Activated CD4-positive, alpha-beta T cell treated with anti-CD3 and anti-CD28 coated beads, Interleukin-2, amount 50 U/mL, for 16 hours (primary cell): ENCODE measurements around the gene SV2C.
"Not testable (repeated sequence)": the region's sequence is repeated elsewhere in the genome, so short reads cannot be mapped to it uniquely, and the experiment has no call there.

Experiments
- DNase-seq: peaks from one replicate; pipeline ENCODE4 v3.0.0-alpha.2; 2020

Gene SV2C

GRCh38 chr5:76257897-76258296 lies 174.7 kb downstream of the SV2C start:
- DNase-seq, result no peak

- DNase-seq, result no peak
These were observed 181.5 kb downstream of the SV2C start for GRCh38 chr5:76264681-76265080.

GRCh38 chr5:76269259-76269931 lies 186.2 kb downstream of the SV2C start:
- peak; percentile 89 for DNase-seq

GRCh38 chr5:76269932-76270610 lies 186.9 kb downstream of the SV2C start:
- DNase-seq, result peak; percentile 82

- no peak for DNase-seq
These were observed 188.7 kb downstream of the SV2C start for GRCh38 chr5:76271836-76272235.

- no peak for DNase-seq
These were observed 190.2 kb downstream of the SV2C start for GRCh38 chr5:76273206-76273885.

- DNase-seq, result no peak
These were observed 191.4 kb downstream of the SV2C start for GRCh38 chr5:76274571-76274970.

- DNase-seq, result no peak
These were observed 194.6 kb downstream of the SV2C start for GRCh38 chr5:76277736-76278135.

GRCh38 chr5:76278261-76278789 lies 195.1 kb downstream of the SV2C start:
- DNase-seq, result no peak

GRCh38 chr5:76280494-76280893 lies 197.3 kb downstream of the SV2C start:
- DNase-seq, result no peak

GRCh38 chr5:76283670-76284069 lies 200.5 kb downstream of the SV2C start:
- no peak for DNase-seq

GRCh38 chr5:76289692-76290091 lies 206.5 kb downstream of the SV2C start:
- DNase-seq, result no peak

GRCh38 chr5:76290321-76290757 lies 207.2 kb downstream of the SV2C start:
- no peak for DNase-seq

- no peak for DNase-seq
These were observed 208.3 kb downstream of the SV2C start for GRCh38 chr5:76291305-76292077.

- DNase-seq, result no peak
These were observed 209.6 kb downstream of the SV2C start for GRCh38 chr5:76292620-76293322.

- DNase-seq, result no peak
These were observed 211.4 kb downstream of the SV2C start for GRCh38 chr5:76294573-76294972.

GRCh38 chr5:76298852-76299251 lies 215.7 kb downstream of the SV2C start:
- no peak for DNase-seq

- peak; percentile 7 for DNase-seq
These were observed 216.4 kb downstream of the SV2C start for GRCh38 chr5:76299592-76299991.

- DNase-seq, result not testable (repeated sequence)
These were observed 218.7 kb downstream of the SV2C start for GRCh38 chr5:76301932-76302331.

GRCh38 chr5:76302661-76303060 lies 219.5 kb downstream of the SV2C start:
- DNase-seq, result not testable (repeated sequence)

- DNase-seq, result peak; percentile 16
These were observed 220.7 kb downstream of the SV2C start for GRCh38 chr5:76303921-76304320.

- no peak for DNase-seq
These were observed 222.1 kb downstream of the SV2C start for GRCh38 chr5:76305269-76305668.
